ENCODE results near the gene TIMM8B.

TIMM8B gene

GRCh38 chr11:112073941-112074811 lies 12.4 kb downstream of the TIMM8B start, which contains the start of the genes NKAPD1 and PIH1D2:
NKAPD1 (plus strand) TSS chr11:112074299; CDS start chr11:112075575, 1,276 bp downstream.
PIH1D2 (minus strand) TSS chr11:112074017; CDS start chr11:112073174, 843 bp downstream.
- ATAC-seq: peak; percentile 93
- TF ChIP-seq, protein P1, sequence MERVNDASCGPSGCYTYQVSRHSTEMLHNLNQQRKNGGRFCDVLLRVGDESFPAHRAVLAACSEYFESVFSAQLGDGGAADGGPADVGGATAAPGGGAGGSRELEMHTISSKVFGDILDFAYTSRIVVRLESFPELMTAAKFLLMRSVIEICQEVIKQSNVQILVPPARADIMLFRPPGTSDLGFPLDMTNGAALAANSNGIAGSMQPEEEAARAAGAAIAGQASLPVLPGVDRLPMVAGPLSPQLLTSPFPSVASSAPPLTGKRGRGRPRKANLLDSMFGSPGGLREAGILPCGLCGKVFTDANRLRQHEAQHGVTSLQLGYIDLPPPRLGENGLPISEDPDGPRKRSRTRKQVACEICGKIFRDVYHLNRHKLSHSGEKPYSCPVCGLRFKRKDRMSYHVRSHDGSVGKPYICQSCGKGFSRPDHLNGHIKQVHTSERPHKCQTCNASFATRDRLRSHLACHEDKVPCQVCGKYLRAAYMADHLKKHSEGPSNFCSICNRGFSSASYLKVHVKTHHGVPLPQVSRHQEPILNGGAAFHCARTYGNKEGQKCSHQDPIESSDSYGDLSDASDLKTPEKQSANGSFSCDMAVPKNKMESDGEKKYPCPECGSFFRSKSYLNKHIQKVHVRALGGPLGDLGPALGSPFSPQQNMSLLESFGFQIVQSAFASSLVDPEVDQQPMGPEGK (CRISPR knock-in tag; IDR thresholded peaks at IDR 0.05; ENCODE audit: borderline replicate concordance): no peak
- no peak for TF ChIP-seq PPARA (CRISPR knock-in tag; IDR thresholded peaks at IDR 0.05; ENCODE audit: borderline replicate concordance)
- TF ChIP-seq SNAI2 (CRISPR knock-in tag; IDR thresholded peaks at IDR 0.05): no peak
- TF ChIP-seq ISL1 (CRISPR knock-in tag; IDR thresholded peaks at IDR 0.05): no peak
- no peak for TF ChIP-seq CSDC2 (CRISPR knock-in tag; IDR thresholded peaks at IDR 0.05)
- TF ChIP-seq POU6F1 (CRISPR knock-in tag; IDR thresholded peaks at IDR 0.05; ENCODE audit: borderline replicate concordance, low read depth): no peak
- no peak for TF ChIP-seq ZC3H10 (CRISPR knock-in tag; IDR thresholded peaks at IDR 0.05)
- TF ChIP-seq ZNF8 (CRISPR knock-in tag; IDR thresholded peaks at IDR 0.05): no peak
- no peak for TF ChIP-seq RARB (CRISPR knock-in tag; IDR thresholded peaks at IDR 0.05)
- TF ChIP-seq, protein P2, sequence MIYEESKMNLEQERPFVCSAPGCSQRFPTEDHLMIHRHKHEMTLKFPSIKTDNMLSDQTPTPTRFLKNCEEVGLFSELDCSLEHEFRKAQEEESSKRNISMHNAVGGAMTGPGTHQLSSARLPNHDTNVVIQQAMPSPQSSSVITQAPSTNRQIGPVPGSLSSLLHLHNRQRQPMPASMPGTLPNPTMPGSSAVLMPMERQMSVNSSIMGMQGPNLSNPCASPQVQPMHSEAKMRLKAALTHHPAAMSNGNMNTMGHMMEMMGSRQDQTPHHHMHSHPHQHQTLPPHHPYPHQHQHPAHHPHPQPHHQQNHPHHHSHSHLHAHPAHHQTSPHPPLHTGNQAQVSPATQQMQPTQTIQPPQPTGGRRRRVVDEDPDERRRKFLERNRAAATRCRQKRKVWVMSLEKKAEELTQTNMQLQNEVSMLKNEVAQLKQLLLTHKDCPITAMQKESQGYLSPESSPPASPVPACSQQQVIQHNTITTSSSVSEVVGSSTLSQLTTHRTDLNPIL (CRISPR knock-in tag; IDR thresholded peaks at IDR 0.05; ENCODE audit: low read depth): no peak
- TF ChIP-seq TSHZ2 (CRISPR knock-in tag; IDR thresholded peaks at IDR 0.05): no peak
- TF ChIP-seq ZNF70 (CRISPR knock-in tag; IDR thresholded peaks at IDR 0.05): no peak
- no peak for TF ChIP-seq ARNTL (CRISPR knock-in tag; IDR thresholded peaks at IDR 0.05; ENCODE audit: borderline replicate concordance, low read depth)
- TF ChIP-seq OSR1 (CRISPR knock-in tag; IDR thresholded peaks at IDR 0.05): no peak
- no peak for TF ChIP-seq ZFP30 (CRISPR knock-in tag; IDR thresholded peaks at IDR 0.05)
- no peak for TF ChIP-seq ZFP3 (CRISPR knock-in tag; IDR thresholded peaks at IDR 0.05)
- no peak for TF ChIP-seq GLIS3 (CRISPR knock-in tag; IDR thresholded peaks at IDR 0.05)

DNA sequence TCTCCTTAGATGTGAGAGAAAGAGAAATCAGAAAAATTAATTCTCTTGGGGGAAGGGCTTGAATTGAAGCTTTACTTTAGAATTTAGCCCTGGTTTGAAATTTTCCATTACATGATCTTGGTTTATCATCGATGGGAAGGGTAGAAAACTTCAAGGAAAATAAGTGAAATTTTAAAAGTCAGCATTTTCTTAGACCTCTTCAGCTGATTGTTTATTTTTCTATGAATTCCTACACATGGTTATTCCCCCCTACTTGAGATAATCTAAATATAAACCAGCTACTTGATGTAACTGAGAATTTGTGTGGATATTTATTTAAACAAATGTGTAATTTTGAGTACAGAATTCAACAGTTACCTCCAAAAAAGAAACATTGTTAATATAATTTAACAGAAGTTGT lies 23.6 kb downstream of the TIMM8B start:
- no peak for ATAC-seq
- TF ChIP-seq SNAI2 (CRISPR knock-in tag; IDR thresholded peaks at IDR 0.05) (no peak), ZNF565 (CRISPR knock-in tag; conservative IDR thresholded peaks at IDR 0.05; ENCODE audit: low read depth) (no peak), ZFP30 (CRISPR knock-in tag; IDR thresholded peaks at IDR 0.05) (no peak)

GRCh38 chr11:112058103-112058502 lies 28.5 kb downstream of the TIMM8B start:
- ATAC-seq: no peak

More at GRCh38 chr11:112058103-112058502, 28.5 kb downstream of the TIMM8B start:
- TF ChIP-seq ESRRG (CRISPR knock-in tag; IDR thresholded peaks at IDR 0.05) (no peak), ISL1 (CRISPR knock-in tag; IDR thresholded peaks at IDR 0.05) (no peak), PPARA (CRISPR knock-in tag; IDR thresholded peaks at IDR 0.05; ENCODE audit: borderline replicate concordance) (no peak), SNAI2 (CRISPR knock-in tag; IDR thresholded peaks at IDR 0.05) (no peak), TOX (CRISPR knock-in tag; IDR thresholded peaks at IDR 0.05; ENCODE audit: borderline replicate concordance) (no peak), POU6F1 (CRISPR knock-in tag; IDR thresholded peaks at IDR 0.05; ENCODE audit: borderline replicate concordance, low read depth) (no peak), BACH2 (CRISPR knock-in tag; IDR thresholded peaks at IDR 0.05; ENCODE audit: borderline replicate concordance) (no peak), ZC3H10 (CRISPR knock-in tag; IDR thresholded peaks at IDR 0.05) (no peak), ZFP30 (CRISPR knock-in tag; IDR thresholded peaks at IDR 0.05) (no peak), CSDC2 (CRISPR knock-in tag; IDR thresholded peaks at IDR 0.05) (no peak)
- TF ChIP-seq, protein P2 (CRISPR knock-in tag; IDR thresholded peaks at IDR 0.05; ENCODE audit: low read depth): no peak

Measured in SK-N-SH treated with all-trans-retinoic acid at 6 μM for 48 hours (cell line).